ENCODE measurements around the gene MTHFD1L. TPM values are rescaled to one million over a fixed set of nuclear protein-coding genes. Genes with fewer than 3 reads are reported as not detected.

Gene MTHFD1L
- polyA plus RNA-seq, 2 of the 4 experiments (the other 2 are of a cell fraction): 27.2 to 63.2 TPM

DNA sequence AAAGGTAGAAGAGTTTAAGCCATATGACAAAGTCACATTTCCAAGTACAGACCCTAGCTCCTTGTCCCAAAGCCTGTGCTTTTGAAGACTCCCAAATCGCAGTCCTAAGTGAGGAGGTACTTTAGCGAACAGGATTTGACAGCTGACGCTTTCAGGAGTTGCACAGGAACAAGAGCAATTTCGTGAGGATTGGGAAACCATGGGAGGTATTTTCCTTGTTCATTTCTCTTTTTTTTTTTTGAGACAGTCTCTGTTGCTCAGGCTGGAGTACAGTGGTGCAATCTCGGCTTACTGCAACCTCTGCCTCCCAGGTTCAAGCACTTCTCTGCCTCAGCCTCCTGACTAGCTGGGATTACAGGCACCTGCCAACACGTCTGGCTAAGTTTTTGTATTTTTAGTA, 150.6 kb downstream of the MTHFD1L start:
- no peak for FAIRE-seq
- ChIA-PET CTCF (interaction anchor here (0.6 to 19.6 kb wide), 5 partner anchors 10 to 319 kb away, joined by 3 to 192 read pairs (median 5); no protein-coding TSS in a partner anchor), POLR2A (no interaction called here)
- 90% methylated on average over 6 of the region's 6 CpGs for WGBS (ENCODE audit: missing lambda C conversion rate)
- Histone ChIP-seq H3K4me1 (peaks cover 36% of the 10 kb centered on the region), H3K4me3 (no peak overlapping the region), H3K4me2 (no peak overlapping the region), H3K27ac (peak overlapping the region; percentile 42 to 50; a peak in 4 of 6 replicates), H3K9me3 (no peaks in the 10 kb centered on the region)
- DNase-seq (ENCODE audit: low read depth in 1 of 2, low spot score in 1 of 2): no peak
- no peak for ATAC-seq
- TF ChIP-seq HDAC2 (IDR thresholded peaks at IDR 0.05) (no peak), TFCP2L1 (CRISPR knock-in tag; IDR thresholded peaks at IDR 0.05) (no peak), NFE2L2 (conservative IDR thresholded peaks at IDR 0.05; ENCODE audit: low read length) (no peak), JUNB (IDR thresholded peaks at IDR 0.05) (no peak), KDM5A (IDR thresholded peaks at IDR 0.05) (no peak), ZC3H11A (IDR thresholded peaks at IDR 0.05) (no peak)
- TF ChIP-seq, protein P1, sequence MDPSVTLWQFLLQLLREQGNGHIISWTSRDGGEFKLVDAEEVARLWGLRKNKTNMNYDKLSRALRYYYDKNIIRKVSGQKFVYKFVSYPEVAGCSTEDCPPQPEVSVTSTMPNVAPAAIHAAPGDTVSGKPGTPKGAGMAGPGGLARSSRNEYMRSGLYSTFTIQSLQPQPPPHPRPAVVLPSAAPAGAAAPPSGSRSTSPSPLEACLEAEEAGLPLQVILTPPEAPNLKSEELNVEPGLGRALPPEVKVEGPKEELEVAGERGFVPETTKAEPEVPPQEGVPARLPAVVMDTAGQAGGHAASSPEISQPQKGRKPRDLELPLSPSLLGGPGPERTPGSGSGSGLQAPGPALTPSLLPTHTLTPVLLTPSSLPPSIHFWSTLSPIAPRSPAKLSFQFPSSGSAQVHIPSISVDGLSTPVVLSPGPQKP (IDR thresholded peaks at IDR 0.05; ENCODE audit: low read depth, low read length): no peak

DNA sequence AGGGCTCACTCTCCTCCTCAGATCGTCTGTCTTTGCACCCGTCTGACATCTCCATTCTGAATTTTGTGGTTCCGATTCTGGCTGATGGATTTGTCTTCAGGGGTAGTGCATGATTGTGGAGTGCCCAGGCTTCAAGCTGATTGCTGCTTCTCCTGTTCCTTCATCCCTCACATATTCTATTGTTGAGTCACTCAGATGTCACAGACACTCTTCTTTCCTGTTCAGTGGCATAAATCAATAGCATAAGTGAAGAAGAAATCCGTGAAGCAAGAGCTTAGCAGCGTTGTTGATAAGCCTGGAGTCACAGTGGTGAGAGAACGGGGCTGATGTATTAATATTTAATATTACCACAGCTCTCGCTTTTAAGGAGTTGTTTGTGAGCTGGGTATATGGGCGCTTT, 152.5 kb downstream of the MTHFD1L start:
- TF ChIP-seq BHLHE40 (IDR thresholded peaks at IDR 0.05; ENCODE audit: low read depth, low read length): no peak
- TF ChIP-seq, protein P2, sequence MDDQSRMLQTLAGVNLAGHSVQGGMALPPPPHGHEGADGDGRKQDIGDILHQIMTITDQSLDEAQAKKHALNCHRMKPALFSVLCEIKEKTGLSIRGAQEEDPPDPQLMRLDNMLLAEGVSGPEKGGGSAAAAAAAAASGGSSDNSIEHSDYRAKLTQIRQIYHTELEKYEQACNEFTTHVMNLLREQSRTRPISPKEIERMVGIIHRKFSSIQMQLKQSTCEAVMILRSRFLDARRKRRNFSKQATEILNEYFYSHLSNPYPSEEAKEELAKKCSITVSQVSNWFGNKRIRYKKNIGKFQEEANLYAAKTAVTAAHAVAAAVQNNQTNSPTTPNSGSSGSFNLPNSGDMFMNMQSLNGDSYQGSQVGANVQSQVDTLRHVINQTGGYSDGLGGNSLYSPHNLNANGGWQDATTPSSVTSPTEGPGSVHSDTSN (IDR thresholded peaks at IDR 0.05): no peak
- TF ChIP-seq SMC3 (IDR thresholded peaks at IDR 0.05): no peak
- no peaks in the 10 kb centered on the region for H3K9me3 ChIP-seq
- POLR2A ChIA-PET: no interaction called here
- WGBS (ENCODE audit: missing lambda C conversion rate): 82% methylated on average over 8 of the region's 8 CpGs
- no peak overlapping the region for H3K4me3 ChIP-seq
- ATAC-seq (no peak), DNase-seq (ENCODE audit: low read depth in 1 of 2, low spot score in 1 of 2) (no peak), FAIRE-seq (no peak)
- CTCF ChIA-PET: interaction anchor here (1.0 to 19.6 kb wide), 3 partner anchors 11 to 317 kb away, joined by 3 to 192 read pairs (median 3); no protein-coding TSS in a partner anchor
- peaks cover 46% of the 10 kb centered on the region for H3K4me1 ChIP-seq
- H3K27ac ChIP-seq: peak overlapping the region; percentile 30 to 48; a peak in 3 of 6 replicates
- H3K4me2 ChIP-seq: no peak overlapping the region

DNA sequence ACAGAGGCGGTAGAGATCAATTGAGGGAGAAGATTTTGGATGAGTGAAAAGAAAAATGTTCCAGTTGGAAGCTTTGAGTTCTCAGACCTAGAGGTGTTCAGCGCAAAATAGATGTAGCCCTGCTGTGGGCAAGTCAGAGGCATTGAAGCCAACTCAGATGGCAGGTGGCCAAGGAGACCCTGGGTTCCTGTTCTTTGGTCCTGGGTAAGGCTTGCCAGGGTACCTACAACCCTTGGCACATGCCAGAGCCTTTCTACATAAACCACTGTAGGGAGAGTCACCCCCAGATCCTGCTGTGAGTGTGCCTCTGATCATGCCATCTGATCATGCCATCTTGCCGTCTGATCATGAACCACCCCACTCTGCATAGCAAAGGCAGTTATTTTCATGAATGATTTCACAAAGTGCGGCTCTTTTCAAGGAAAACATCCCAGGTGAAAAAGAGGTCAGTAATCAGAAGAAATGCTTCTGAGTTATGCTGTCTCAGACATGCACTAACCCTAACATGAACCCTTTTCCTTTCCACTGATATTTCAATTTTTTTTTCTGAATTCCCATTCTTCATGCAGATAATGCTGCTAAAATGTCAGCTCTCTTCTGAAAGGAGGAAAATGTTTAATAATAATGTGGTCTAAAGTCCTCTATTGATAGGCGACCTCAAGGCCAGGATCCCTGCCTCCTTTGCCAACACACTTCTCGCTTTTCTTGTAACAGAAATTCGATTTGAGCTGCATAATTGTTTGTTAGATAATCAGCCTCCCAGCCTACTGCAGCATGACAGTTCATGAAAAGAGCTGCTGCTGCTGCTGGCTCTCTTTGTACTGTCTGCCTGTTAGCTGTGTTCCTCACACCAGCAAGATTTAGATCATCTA, 153.6 kb downstream of the MTHFD1L start:
- no peak for FAIRE-seq
- Histone ChIP-seq H3K4me1 (peaks cover 40% of the 10 kb centered on the region), H3K4me2 (no peak overlapping the region), H3K27ac (peak overlapping the region; percentile 17 to 57; a peak in 4 of 6 replicates), H3K4me3 (no peak overlapping the region), H3K9me3 (no peaks in the 10 kb centered on the region)
- no peak for TF ChIP-seq HOXA7 (CRISPR knock-in tag; IDR thresholded peaks at IDR 0.05)
- TF ChIP-seq RNF2 (IDR thresholded peaks at IDR 0.05; ENCODE audit: borderline replicate concordance, low read depth): no peak
- TF ChIP-seq CEBPB (IDR thresholded peaks at IDR 0.05): no peak
- TF ChIP-seq JUNB (IDR thresholded peaks at IDR 0.05): no peak
- no peak for TF ChIP-seq PHF8 (IDR thresholded peaks at IDR 0.05; ENCODE audit: borderline replicate concordance, low read depth)
- TF ChIP-seq, protein P3, sequence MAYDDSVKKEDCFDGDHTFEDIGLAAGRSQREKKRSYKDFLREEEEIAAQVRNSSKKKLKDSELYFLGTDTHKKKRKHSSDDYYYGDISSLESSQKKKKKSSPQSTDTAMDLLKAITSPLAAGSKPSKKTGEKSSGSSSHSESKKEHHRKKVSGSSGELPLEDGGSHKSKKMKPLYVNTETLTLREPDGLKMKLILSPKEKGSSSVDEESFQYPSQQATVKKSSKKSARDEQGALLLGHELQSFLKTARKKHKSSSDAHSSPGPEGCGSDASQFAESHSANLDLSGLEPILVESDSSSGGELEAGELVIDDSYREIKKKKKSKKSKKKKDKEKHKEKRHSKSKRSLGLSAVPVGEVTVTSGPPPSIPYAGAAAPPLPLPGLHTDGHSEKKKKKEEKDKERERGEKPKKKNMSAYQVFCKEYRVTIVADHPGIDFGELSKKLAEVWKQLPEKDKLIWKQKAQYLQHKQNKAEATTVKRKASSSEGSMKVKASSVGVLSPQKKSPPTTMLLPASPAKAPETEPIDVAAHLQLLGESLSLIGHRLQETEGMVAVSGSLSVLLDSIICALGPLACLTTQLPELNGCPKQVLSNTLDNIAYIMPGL (CRISPR knock-in tag; IDR thresholded peaks at IDR 0.05; ENCODE audit: borderline replicate concordance): no peak
- TF ChIP-seq POLR2A (IDR thresholded peaks at IDR 0.05; ENCODE audit: low read length): no peak
- TF ChIP-seq SREBF2 (IDR thresholded peaks at IDR 0.05): no peak
- no peak for TF ChIP-seq RCOR1 (IDR thresholded peaks at IDR 0.05; ENCODE audit: low read depth, low read length)
- TF ChIP-seq, protein P2 (IDR thresholded peaks at IDR 0.05): no peak
- no peak for ATAC-seq
- WGBS (ENCODE audit: missing lambda C conversion rate): 79% methylated on average over 7 of the region's 7 CpGs
- ChIA-PET POLR2A (no interaction called here), CTCF (interaction anchor here (1.0 to 19.6 kb wide), 3 partner anchors 49 to 316 kb away, joined by 3 to 192 read pairs (median 3); no protein-coding TSS in a partner anchor)
- DNase-seq (ENCODE audit: low read depth in 1 of 2, low spot score in 1 of 2): no peak
